GM12872 (cell line): ENCODE data around the gene TMEM59L.
A peak's percentile ranks its signal among the peaks of the same experiment; 100 is the strongest.

Experiments used
- CTCF ChIP-seq: IDR thresholded peaks from 3 replicates; pipeline ENCODE4 v1.5.1; 2011; ENCODE audit warnings: low read depth, mild to moderate bottlenecking, low read length, moderate library complexity; ENCODE audit not compliant: insufficient read depth

TMEM59L gene

GRCh38 chr19:18580311-18580710 is 32.4 kb upstream of the TMEM59L start:
- no peak for TF ChIP-seq CTCF

GRCh38 chr19:18586306-18586705 is 26.4 kb upstream of the TMEM59L start:
- TF ChIP-seq CTCF, result no peak

- TF ChIP-seq CTCF, result no peak
These were observed 25.1 kb upstream of the TMEM59L start for GRCh38 chr19:18587561-18587960.

GRCh38 chr19:18587962-18588610 is 24.6 kb upstream of the TMEM59L start:
- no peak for TF ChIP-seq CTCF

GRCh38 chr19:18588611-18589379 is 23.9 kb upstream of the TMEM59L start, which contains the start of gene REX1BD:
REX1BD (plus strand) TSS chr19:18588798; CDS start chr19:18588802, 4 bp downstream.
- TF ChIP-seq CTCF, result peak; percentile 89

GRCh38 chr19:18589380-18590272 is 23.0 kb upstream of the TMEM59L start:
- TF ChIP-seq CTCF, result peak; percentile 11; the same call in 1 of the 3 replicates
